H1 (cell line): Measurements from ENCODE around the gene GNG14. TPM values are rescaled to one million over a fixed set of nuclear protein-coding genes. Genes with fewer than 3 reads are reported as not detected.
"Not testable (repeated sequence)": the region's sequence is repeated elsewhere in the genome, so short reads cannot be mapped to it uniquely, and the experiment has no call there.

Source experiments
- CTCF ChIA-PET: fragments of 300-600 bp; sonication (Branson Sonifier 250); formaldehyde crosslinking; loops from one replicate; lab custom pipeline; 2021; ENCODE audit not compliant: partially characterized antibody; lab: Charles Lee
- POLR2A ChIA-PET: fragments of 300-600 bp; sonication (Branson Sonifier 250); formaldehyde crosslinking; loops from one replicate; lab custom pipeline; 2021; ENCODE audit warnings: inconsistent platforms; ENCODE audit not compliant: partially characterized antibody; lab: Charles Lee
- DNase-seq, 2 experiments: peaks; one replicate each; pipeline versions ENCODE4 v3.0.0 to v3.0.0-alpha.2; 2010 to 2022; ENCODE audit warnings: low spot score in 2 of 2, low read depth in 1 of 2, mixed read lengths in 1 of 2
- FAIRE-seq: peaks from 2 replicates; lab custom pipeline; 2011; peaks lifted over from hg19 to GRCh38; lab: Jason Lieb, UNC
- H2AFZ ChIP-seq: 2 replicates; pipeline ENCODE4 v1.8.1; 2012; ENCODE audit warnings: low read length, inconsistent platforms
- H2AK5ac ChIP-seq: 2 replicates; pipeline ENCODE4 v1.6.1; 2013; ENCODE audit warnings: low read depth, low read length
- H2BK120ac ChIP-seq: replicated peaks from 2 replicates; pipeline ENCODE3; 2013; ENCODE audit warnings: low read depth, low read length, inconsistent platforms
- H2BK12ac ChIP-seq: 2 replicates; pipeline ENCODE4 v1.6.1; 2013; ENCODE audit warnings: low read depth, low read length
- H2BK15ac ChIP-seq: 2 replicates; pipeline ENCODE4 v1.6.1; 2013; ENCODE audit warnings: low read length
- H2BK20ac ChIP-seq: 2 replicates; pipeline ENCODE4 v1.6.1; 2013; ENCODE audit warnings: low read length
- H2BK5ac ChIP-seq: 2 replicates; pipeline ENCODE4 v1.6.1; 2013; ENCODE audit warnings: low read depth, low read length
- H3K14ac ChIP-seq: 2 replicates; pipeline ENCODE4 v1.6.1; 2013; ENCODE audit warnings: inconsistent platforms; ENCODE audit not compliant: insufficient read length
- H3K18ac ChIP-seq: 2 replicates; pipeline ENCODE4 v1.6.1; 2013; ENCODE audit warnings: low read length; ENCODE audit errors: extremely low read depth
- H3K23ac ChIP-seq: 2 replicates; pipeline ENCODE4 v1.6.1; 2013; ENCODE audit warnings: inconsistent platforms; ENCODE audit not compliant: insufficient read length
- H3K23me2 ChIP-seq: 2 replicates; pipeline ENCODE4 v1.6.1; 2013; ENCODE audit warnings: low read depth, low read length
- H3K27ac ChIP-seq: 2 replicates; pipeline ENCODE4 v1.6.1; 2011; ENCODE audit warnings: low read depth, low read length, inconsistent platforms
- H3K27me3 ChIP-seq, 4 experiments: replicated peaks in 1 of 4; 1 replicate in 1 of 4; 2 replicates in 3 of 4; pipeline versions ENCODE4 v1.6.1 to v1.8.1; 2011 to 2013; ENCODE audit warnings: low read length in 3 of 4, mild to moderate bottlenecking in 3 of 4, inconsistent platforms in 2 of 4, mixed read lengths in 2 of 4, moderate library complexity in 1 of 4; ENCODE audit not compliant: control insufficient read depth in 3 of 4, insufficient read depth in 3 of 4; ENCODE audit errors: extremely low read depth in 1 of 4
- H3K36me3 ChIP-seq, 4 experiments: 2 replicates each; pipeline versions ENCODE4 v1.6.1 to v1.8.1; 2011 to 2013; ENCODE audit warnings: mild to moderate bottlenecking in 4 of 4, low read length in 3 of 4, moderate library complexity in 2 of 4, control low read depth in 1 of 4, inconsistent platforms in 1 of 4; ENCODE audit not compliant: insufficient read depth in 4 of 4, control insufficient read depth in 2 of 4
- H3K4ac ChIP-seq: replicated peaks from 2 replicates; pipeline ENCODE3; 2013; ENCODE audit warnings: low read length, low read depth, mixed read lengths, inconsistent platforms; ENCODE audit not compliant: insufficient read length
- H3K4me1 ChIP-seq, 4 experiments: replicated peaks in 1 of 4; 1 replicate in 1 of 4; 2 replicates in 3 of 4; pipeline versions ENCODE4 v1.6.1 to v1.8.1; 2011 to 2013; ENCODE audit warnings: low read length in 3 of 4, inconsistent platforms in 2 of 4, mixed read lengths in 1 of 4; ENCODE audit not compliant: insufficient read depth in 4 of 4, control insufficient read depth in 3 of 4
- H3K4me2 ChIP-seq, 2 experiments: 2 replicates each; pipeline versions ENCODE4 v1.6.1 to v1.8.1; 2011 to 2013; ENCODE audit warnings: low read depth in 2 of 2, low read length in 2 of 2, control low read depth in 1 of 2, inconsistent platforms in 1 of 2, mild to moderate bottlenecking in 1 of 2; ENCODE audit not compliant: insufficient read depth in 1 of 2
- H3K4me3 ChIP-seq, 4 experiments: fragments of 200-600, 300-600 bp in 1 of 4; sonication (generic), shearing (Covaris generic), sonication (Bioruptor Twin) in 1 of 4; 2 replicates each; pipeline versions ENCODE4 v1.5.1 to v1.8.1; 2011 to 2016; ENCODE audit warnings: low read length in 4 of 4, low read depth in 3 of 4, control low read depth in 2 of 4, inconsistent platforms in 2 of 4, mild to moderate bottlenecking in 2 of 4, mixed read lengths in 1 of 4, moderate library complexity in 1 of 4; ENCODE audit not compliant: insufficient read depth in 2 of 4; ENCODE audit errors: extremely low read depth in 1 of 4
- H3K56ac ChIP-seq: replicated peaks from 2 replicates; pipeline ENCODE3; 2013; ENCODE audit warnings: low read depth, mild to moderate bottlenecking, mixed read lengths, low read length, inconsistent platforms; ENCODE audit not compliant: insufficient read length
- H3K79me1 ChIP-seq: 2 replicates; pipeline ENCODE4 v1.6.1; 2013; ENCODE audit warnings: low read depth, low read length, control low read depth
- H3K79me2 ChIP-seq, 2 experiments: 2 replicates each; pipeline versions ENCODE4 v1.6.1 to v1.8.1; 2012 to 2013; ENCODE audit warnings: low read length in 2 of 2, mild to moderate bottlenecking in 2 of 2, inconsistent platforms in 1 of 2; ENCODE audit not compliant: insufficient read depth in 2 of 2, control insufficient read depth in 1 of 2
- H3K9ac ChIP-seq, 4 experiments: replicated peaks in 1 of 4; 1 replicate in 1 of 4; 2 replicates in 3 of 4; pipeline versions ENCODE4 v1.6.1 to v1.8.1; 2011 to 2013; ENCODE audit warnings: low read depth in 3 of 4, low read length in 3 of 4, control low read depth in 2 of 4, mild to moderate bottlenecking in 2 of 4, moderate library complexity in 2 of 4, inconsistent platforms in 1 of 4; ENCODE audit errors: extremely low read depth in 1 of 4
- H3K9me3 ChIP-seq, 2 experiments: 2 replicates each; pipeline versions ENCODE4 v1.6.1 to v1.8.1; 2012 to 2013; ENCODE audit warnings: mild to moderate bottlenecking in 2 of 2, moderate library complexity in 2 of 2, control low read depth in 1 of 2, inconsistent platforms in 1 of 2, low read depth in 1 of 2, low read length in 1 of 2, mixed read lengths in 1 of 2; ENCODE audit not compliant: insufficient read depth in 2 of 2
- H4K20me1 ChIP-seq, 2 experiments: replicated peaks in 1 of 2; 2 replicates each; pipeline versions ENCODE3 to v1.8.1; 2011 to 2013; ENCODE audit warnings: inconsistent platforms in 2 of 2, low read length in 2 of 2, mild to moderate bottlenecking in 1 of 2; ENCODE audit not compliant: insufficient read depth in 2 of 2, control insufficient read depth in 1 of 2
- H4K5ac ChIP-seq: 2 replicates; pipeline ENCODE4 v1.6.1; 2013; ENCODE audit warnings: low read length, low read depth, mixed read lengths, inconsistent platforms; ENCODE audit not compliant: insufficient read length
- H4K8ac ChIP-seq: 2 replicates; pipeline ENCODE4 v1.8.0; 2013; ENCODE audit warnings: mild to moderate bottlenecking, moderate library complexity, low read length, inconsistent platforms; ENCODE audit not compliant: insufficient read depth; ENCODE audit errors: extremely low read depth
- H4K91ac ChIP-seq: replicated peaks from 2 replicates; pipeline ENCODE3; 2013; ENCODE audit warnings: low read length, mixed read lengths, inconsistent platforms; ENCODE audit not compliant: insufficient read length
- KDM1A ChIP-seq: fragments of 200-600, 300-600 bp; sonication (generic); IDR thresholded peaks from 2 replicates; pipeline ENCODE4 v1.7.1; 2016; ENCODE audit warnings: mild to moderate bottlenecking, low read length, borderline replicate concordance
- KDM5A ChIP-seq: fragments of 200-600 bp; IDR thresholded peaks from 2 replicates; pipeline ENCODE4 v1.7.1; 2012; ENCODE audit warnings: mild to moderate bottlenecking, low read length, inconsistent platforms, mixed read lengths
- POLR2A ChIP-seq, 2 experiments: IDR thresholded peaks; 1 replicate in 1 of 2; 2 replicates in 1 of 2; pipeline ENCODE4 v1.6.1; 2011; ENCODE audit warnings: low read depth in 2 of 2, low read length in 2 of 2, mild to moderate bottlenecking in 2 of 2; ENCODE audit errors: control extremely low read depth in 1 of 2
- RBBP5 ChIP-seq: IDR thresholded peaks from 2 replicates; pipeline ENCODE4 v1.7.1; 2012; ENCODE audit warnings: low read depth, mild to moderate bottlenecking, inconsistent platforms, low read length, moderate library complexity, borderline replicate concordance
- WGBS, 2 experiments: shearing (Covaris generic) in 1 of 2; methylation state at CpG; one replicate each; pipeline versions ENCODE4 v1.1.6 to v1.1.7; 2013 to 2015; ENCODE audit warnings: low lambda C conversion rate in 2 of 2, mixed read lengths in 2 of 2, inconsistent platforms in 1 of 2, low coverage in 1 of 2, missing lambda C conversion rate in 1 of 2; ENCODE audit not compliant: insufficient replicate concordance in 2 of 2, insufficient coverage in 1 of 2, insufficient read length in 1 of 2; ENCODE audit errors: extremely low coverage in 1 of 2, missing lambda C conversion rate in 1 of 2; 5-methylcytosine and 5-hydroxymethylcytosine counted together
- polyA plus RNA-seq, 7 experiments: library from polyadenylated mRNA; depleted of rRNA in 3 of 7; stranded (reverse) in 5 of 7; unstranded in 2 of 7; fragments of >200 nt in 5 of 7; fragments of 200-250 nt in 2 of 7; gene quantifications; 1 replicate in 5 of 7; 2 replicates in 1 of 7; 4 replicates in 1 of 7; pipeline versions ENCODE4 v1.2.1 to v1.2.3, GENCODE V29; 2011 to 2013; ENCODE audit warnings: missing spikeins in 2 of 7, mixed read lengths in 2 of 7
- total RNA-seq: library from RNA; stranded (reverse); fragmentation: NEBNext Ultra II Directional; extraction: Animal tissue kit (Norgen Biotek cat#: 25700); gene quantifications from 2 replicates; pipeline ENCODE4 v1.2.1, GENCODE V29; 2021
- TF ChIP-seq, protein P1 (sequence below): IDR thresholded peaks from 2 replicates; pipeline ENCODE4 v1.6.1; 2012; ENCODE audit warnings: inconsistent platforms

The GNG14 gene
- total and polyA plus RNA-seq, 2 of the 8 experiments (the other 6 are each of a cell fraction or from before 2014, with no cell fraction given) = not detected

DNA sequence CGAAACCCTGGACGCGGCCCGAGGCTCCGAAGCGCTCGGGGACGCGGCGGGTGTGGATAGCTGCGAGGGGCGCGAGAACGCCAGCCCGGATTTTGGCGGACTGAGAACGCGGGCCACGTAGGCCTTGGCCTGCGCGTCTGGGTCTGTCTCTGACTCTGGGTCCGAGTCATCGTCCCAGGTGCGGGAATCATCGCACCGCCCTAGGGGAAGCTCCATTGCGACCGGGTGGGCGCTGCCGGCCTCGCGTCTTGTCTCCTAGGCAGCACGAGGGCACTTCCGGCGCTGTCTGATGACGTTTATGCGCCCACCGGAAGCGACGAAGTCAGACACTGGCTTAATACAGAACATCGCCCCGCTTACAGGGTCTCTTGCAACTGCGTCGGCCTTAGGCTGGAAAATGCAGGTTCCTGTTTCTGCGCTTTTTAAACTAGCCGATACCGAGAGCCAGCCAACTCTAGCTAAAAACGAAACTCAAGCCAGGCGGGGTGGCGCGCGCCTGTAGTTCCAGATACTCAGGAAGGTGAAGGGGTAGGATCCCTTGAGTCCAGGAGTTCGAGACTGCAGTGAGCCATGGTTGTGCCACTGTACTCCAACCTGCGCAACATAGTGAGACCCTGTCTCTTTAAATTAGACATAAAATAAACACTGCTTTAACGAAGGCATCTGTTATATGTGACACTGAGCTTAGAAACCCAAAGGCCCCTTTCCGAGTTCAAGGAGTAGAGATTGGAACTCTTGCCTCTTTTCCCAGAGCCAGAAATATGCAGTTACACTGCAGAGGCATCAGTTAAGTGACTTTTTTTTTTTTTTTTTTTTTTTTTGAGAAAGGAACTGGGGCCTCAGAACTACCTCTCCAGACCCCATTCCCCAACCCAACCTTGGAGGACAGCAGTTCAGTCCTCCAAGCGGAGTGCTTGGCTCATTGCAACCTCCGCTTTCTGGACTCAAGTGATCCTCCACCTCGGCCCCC, 8.9 kb downstream of the GNG14 start, which contains the start of gene FBXW9 (continued):
- TF ChIP-seq, protein P1, sequence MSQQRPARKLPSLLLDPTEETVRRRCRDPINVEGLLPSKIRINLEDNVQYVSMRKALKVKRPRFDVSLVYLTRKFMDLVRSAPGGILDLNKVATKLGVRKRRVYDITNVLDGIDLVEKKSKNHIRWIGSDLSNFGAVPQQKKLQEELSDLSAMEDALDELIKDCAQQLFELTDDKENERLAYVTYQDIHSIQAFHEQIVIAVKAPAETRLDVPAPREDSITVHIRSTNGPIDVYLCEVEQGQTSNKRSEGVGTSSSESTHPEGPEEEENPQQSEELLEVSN = no peak
- TF ChIP-seq RBBP5 (peak; percentile 69; the same call in 1 of the 2 replicates), POLR2A (IDR thresholded peaks at IDR 0.05; ENCODE audit: control extremely low read depth in 1 of 2, low read depth in 2 of 2, low read length in 2 of 2) (peak; percentile 87 to 93), KDM1A (no peak), KDM5A (peak; percentile 81)

DNA sequence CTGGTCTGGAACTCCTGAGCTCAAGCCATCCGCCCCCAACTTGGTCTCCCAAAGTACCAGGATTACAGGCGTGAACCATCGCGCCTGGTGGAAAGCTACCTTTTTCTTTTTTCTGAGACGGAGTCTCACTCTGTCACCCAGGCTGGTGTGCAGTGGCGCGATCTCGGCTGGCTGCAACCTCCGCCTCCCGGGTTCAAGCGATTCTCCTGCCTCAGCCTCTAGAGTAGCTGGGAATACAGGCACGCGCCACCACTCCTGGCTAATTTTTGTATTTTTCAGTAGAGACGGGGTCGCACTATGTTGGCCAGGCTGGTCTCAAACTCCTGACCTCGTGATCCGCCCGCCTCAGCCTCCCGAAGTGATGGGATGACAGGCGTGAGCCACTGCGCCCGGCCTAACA, 9.6 kb downstream of the GNG14 start:
- not testable (repeated sequence) for H3K14ac ChIP-seq

More for the DNA sequence above, 9.6 kb downstream of the GNG14 start:
- H4K5ac ChIP-seq, H3K18ac ChIP-seq, H4K20me1 ChIP-seq, H3K79me1 ChIP-seq, H3K4me1 ChIP-seq, H3K27me3 ChIP-seq, H3K56ac ChIP-seq, H2BK15ac ChIP-seq, H3K23me2 ChIP-seq, H2BK12ac ChIP-seq, H2AK5ac ChIP-seq, DNase-seq, H3K9ac ChIP-seq, H2BK20ac ChIP-seq, FAIRE-seq, H2AFZ ChIP-seq, H3K4ac ChIP-seq, H3K9me3 ChIP-seq, H2BK5ac ChIP-seq, H4K91ac ChIP-seq, H3K79me2 ChIP-seq, H2BK120ac ChIP-seq, H4K8ac ChIP-seq, H3K27ac ChIP-seq, H3K23ac ChIP-seq: not testable (repeated sequence)
- ChIA-PET POLR2A (interaction anchor here (0.6 to 9.2 kb wide), 16 partner anchors 11 to 457 kb away, joined by 3 to 93 read pairs (median 6); partner anchors contain the start of genes BEST2, DHPS, GET3 and GNG14), CTCF (interaction anchor here (1.2 to 1.7 kb wide), 6 partner anchors 8 to 187 kb away, joined by 3 to 6 read pairs (median 4); no protein-coding TSS in a partner anchor)
- Histone ChIP-seq H3K4me2 (peak overlapping the region; percentile 78 to 95; a peak in 2 of 4 replicates), H3K36me3 (peaks cover 16 to 36% (median 22%) of the 10 kb centered on the region in 4 experiments), H3K4me3 (peak overlapping the region in 1 of 4 experiments; percentile 87; a peak in 3 of 8 replicates)
- 96% methylated on average over 21 of the region's 22 CpGs; no CpG with 5 or more reads in 1 of the 2 experiments for WGBS, 2 experiments
